NOMO-1 treated with dmso at 0.1 percent for 144 hours (cell line): ENCODE data around the gene PIGU.
"Not testable (repeated sequence)": the region's sequence is repeated elsewhere in the genome, so short reads cannot be mapped to it uniquely, and the experiment has no call there.

ENCODE experiments used
- DNase-seq: peaks from one replicate; lab custom pipeline; 2025; ENCODE audit not compliant: unreplicated experiment; lab: John Stamatoyannopoulos, UW

Gene PIGU

DNA sequence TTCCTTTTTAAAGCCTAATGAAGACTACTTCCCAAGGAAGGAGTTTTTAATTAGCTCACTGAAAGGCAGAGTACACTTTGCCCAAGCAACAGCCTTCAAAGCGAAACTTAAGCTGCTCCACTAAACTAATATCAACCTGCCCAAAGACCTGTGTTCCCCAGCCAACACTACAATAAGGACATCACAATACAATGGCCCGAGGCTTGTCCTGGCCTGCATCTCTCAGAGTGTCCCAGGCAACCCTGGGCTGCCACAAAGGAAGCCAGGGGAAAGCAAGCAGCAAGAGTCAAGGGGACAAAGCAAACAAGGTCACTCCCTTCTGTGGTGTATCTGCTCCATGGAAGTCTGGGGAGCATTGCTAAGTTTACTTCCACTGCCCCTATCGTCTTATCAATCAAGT lies 52.3 kb downstream of the PIGU start:
- no peak for DNase-seq

DNA sequence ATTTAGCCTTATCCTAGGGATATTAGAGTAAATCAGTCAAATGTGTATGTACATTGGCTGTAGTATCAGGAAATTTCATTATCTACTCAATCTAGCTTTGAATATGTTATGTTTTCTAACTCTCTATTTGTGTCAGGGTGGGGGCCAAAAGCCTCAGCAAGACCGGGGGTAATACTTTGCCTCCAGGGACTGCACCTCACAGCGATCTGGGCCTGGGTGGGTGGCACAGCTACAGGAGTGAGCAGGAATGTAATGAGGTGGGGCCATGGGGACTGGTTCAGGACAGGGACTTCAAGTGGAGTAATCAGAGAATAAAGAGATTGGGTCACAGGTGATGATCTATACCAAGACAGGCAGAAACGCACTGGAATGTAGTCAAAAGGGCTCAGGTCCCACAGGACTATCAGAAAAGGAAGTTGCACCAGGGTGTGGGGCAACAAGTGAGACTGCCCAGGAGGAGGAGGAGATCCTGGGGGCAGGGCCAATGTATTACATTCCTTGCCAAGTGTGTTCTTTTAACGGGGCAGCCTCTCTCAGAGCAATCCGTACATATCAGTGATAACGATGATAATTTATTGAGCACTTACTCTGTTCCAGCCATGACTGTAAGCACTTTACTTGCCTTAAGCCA lies 54.0 kb downstream of the PIGU start:
- peak; percentile 85 for DNase-seq

DNA sequence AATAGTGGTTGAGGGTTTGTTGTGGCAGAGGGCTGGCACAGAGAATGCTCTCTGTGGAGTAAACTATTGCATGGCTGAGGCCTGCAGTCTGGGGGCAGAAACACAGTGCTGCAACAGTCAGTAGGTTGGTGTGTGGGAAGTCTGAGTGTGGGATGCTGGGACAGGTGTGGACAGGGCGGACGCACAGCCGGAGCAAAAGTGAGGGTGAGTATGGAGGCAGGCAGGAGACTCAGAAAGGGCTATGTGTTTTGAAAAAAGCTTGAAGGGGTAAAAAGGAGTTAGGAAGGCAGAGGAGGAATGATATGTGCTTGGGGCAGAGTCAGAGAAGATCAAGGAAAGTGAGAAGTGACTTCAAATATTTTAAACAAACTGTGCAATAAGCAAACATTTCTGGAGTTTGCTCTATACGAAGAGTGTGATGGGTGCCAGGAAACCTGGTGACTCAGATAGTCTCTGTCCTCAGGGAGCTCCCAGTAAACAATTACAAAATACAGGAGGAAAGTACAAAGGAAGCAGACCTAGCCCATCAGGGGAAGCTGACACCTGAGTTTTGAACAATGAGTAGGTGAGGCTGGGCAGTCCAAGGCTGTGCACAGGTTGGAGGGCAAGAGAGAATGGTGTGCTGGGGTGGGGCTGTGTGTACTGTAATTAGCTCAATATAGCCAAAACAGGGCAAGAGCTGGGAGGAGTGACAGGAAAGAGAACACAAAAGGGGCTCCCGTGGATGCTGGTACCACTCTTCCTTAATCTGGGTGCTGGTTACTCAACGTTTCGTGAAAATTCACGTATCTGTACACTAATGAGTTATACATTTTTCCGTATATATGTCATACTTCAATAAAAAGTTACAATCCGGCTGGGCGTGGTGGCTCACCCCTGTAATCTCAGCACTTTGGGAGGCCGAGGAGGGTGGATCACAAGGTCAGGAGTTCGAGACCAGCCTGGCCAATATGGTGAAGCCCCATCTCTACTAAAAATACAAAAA lies 55.2 kb downstream of the PIGU start:
- no peak for DNase-seq

DNA sequence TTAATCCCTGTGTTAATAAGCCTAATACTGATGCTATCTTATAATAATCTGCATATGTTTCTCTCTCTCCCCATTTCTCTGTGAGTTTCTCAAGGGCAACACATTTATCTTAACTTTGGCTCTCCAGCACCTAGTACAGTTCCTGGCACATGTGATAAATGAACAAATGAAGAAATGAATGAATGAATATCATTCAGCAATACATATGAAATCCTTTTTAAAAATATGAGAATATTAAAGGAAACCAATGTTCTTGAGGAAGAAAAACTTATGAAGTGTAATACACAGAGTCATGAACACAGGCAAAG lies 55.9 kb downstream of the PIGU start:
- no peak for DNase-seq

DNA sequence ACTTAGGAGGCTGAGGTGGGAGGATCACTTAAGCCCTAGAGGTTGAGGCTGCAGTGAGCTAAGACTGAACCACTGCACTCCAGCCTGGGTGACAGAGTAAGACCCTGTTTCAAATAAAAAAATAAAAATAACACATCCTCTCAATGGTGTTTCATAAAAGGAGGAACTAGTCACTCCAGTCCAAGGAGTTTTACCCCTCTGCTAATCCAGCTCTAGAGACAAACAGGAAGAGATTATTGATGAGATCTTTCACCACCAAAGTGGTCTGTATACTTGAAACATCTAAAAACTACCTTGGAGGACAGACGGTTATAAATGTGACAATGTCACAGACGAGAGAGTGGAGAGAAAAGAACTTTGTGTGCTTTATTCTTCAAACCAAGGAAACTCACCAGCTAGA lies 58.2 kb downstream of the PIGU start:
- DNase-seq, result peak; percentile 48

DNA sequence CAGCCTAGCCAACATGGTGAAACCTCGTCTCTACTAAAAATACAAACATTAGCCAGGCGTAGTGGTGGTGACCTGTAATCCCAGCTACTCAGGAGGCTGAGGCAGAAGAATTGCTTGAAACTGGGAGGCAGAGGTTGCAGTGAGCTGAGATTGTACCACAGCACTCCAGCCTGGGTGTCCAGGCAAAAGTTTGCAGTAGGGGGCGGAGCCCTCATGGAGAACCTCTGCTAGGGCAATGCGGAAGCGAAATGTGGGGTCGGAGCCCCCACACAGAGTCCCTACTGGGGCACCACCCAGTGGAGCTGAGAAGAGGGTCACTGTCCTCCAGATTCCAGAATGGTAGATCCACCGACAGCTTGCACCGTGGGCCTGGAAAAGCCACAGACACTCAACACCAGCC lies 60.0 kb downstream of the PIGU start:
- DNase-seq, result not testable (repeated sequence)

DNA sequence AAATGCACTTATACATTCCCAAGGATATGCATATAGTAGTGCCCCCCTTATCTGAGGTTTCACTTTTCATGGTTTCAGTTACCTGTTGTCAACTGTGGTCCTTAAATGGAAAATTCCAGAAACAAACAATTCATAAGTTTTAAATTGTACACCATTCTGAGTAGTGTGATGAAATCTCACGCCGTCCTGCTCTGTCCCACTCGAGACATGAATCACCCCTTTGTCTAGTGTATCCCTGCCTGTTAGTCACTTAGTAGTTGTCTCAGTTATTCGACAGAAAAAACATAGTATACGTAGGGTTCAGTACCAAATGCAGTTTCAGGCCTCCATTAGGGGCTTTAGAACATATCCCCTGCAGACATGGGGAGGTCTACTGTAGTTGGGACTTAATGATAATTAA lies 61.4 kb downstream of the PIGU start:
- no peak for DNase-seq

DNA sequence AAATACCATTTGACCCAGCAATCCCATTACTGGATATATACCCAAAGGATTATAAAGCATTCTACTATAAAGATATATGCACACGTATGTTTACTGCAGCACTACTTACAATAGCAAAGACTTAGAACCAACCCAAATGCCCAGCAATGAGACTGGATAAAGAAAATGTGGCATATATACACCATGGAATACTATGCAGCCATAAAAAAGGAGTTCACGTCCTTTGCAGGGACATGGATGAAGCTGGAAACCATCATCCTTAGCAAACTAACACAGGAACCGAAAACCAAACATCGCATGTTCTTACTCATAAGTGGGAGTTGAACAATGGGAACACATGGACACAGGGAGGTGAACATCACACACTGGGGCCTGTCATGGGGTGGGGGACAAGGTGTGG lies 64.9 kb downstream of the PIGU start:
- not testable (repeated sequence) for DNase-seq

DNA sequence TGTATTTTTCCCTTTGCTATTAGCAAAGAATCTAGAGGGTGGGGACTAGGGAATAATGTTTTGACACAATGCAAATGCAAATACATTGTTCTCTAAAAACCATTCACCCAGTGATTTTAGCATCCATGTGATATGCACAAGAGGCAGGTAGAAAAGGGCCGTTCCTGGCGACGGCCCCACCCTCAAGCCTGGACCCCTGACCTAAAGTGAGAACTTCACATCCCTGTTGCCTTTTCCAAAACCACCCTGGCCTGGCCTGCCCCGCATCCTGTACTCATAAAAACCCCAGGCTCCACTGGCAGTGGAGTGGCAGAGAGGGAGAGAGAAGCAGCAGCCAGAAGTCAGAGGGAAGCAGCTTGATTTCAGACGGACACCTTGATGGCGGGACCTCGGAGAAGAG lies 69.8 kb downstream of the PIGU start:
- no peak for DNase-seq

DNA sequence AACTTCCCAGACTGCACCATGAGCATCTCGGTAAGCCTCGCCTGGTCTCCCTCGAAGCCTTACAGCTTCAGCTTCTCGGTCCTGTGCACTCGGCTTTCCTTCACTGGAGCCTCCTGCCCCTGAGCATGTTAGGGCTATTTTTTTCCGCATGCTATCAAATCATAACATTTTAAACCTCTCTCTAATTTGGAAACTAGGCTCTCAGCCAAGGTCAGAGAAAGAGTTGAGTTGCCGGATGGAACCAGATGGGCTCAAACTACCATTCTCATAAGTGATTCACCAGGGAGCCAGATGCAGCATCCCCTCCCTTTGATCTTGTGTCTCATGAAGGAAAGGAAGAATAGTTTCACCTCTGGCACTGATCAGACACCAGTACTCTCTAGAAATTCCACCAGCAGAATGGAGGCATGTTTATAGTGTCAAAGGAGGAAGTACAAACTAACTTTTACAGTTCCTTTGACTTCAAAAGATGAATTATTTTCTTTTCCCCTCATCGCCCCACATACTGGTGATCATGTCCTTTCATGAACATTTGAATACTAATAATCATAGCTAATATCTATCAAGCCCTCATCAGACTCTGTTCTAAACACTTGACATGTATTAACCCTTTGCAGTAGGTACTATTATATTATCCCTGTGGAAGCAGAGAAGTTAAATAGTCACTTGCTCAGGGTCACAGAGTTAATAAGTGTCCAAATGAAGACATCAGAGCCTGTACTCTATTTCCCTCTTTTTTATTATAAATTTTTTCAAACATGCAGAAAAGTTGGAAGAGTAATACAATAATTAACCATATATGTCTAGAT lies 71.7 kb downstream of the PIGU start:
- no peak for DNase-seq

DNA sequence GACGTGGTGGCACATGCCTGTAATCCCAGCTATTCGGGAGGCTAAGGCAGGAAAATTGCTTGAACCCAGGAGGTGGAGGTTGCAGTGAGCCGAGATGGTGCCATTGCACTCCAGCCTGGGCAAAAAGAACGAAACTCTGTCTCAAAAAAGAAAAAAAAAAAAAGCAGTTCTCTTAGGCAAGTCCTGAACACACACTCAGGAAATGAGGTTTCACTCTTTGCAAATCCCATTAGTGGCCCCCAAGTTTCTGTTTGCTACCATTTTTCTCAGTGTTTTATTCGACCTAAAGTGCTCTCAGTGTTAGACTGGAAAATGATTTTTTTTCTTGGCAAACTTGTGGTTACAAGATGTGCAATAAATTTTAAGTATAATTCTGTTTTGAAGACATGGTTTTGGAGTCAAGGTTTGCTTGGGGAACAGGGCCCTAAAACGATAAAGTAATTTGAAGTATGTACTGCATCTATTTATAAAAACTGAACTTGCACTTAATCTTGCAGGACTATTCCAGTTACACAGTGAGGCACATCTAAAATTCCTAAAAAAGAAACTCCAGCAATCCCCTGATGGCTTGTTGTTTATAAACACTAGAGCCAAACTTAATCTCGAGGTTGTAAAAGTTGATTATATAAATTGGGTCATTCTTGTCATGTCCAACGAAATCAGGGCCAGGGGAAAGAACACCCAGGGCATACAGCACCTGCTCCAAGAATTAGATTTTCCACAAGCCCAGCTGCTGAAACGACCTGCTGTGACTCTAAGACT lies 75.8 kb downstream of the PIGU start:
- peak; percentile 15 for DNase-seq

DNA sequence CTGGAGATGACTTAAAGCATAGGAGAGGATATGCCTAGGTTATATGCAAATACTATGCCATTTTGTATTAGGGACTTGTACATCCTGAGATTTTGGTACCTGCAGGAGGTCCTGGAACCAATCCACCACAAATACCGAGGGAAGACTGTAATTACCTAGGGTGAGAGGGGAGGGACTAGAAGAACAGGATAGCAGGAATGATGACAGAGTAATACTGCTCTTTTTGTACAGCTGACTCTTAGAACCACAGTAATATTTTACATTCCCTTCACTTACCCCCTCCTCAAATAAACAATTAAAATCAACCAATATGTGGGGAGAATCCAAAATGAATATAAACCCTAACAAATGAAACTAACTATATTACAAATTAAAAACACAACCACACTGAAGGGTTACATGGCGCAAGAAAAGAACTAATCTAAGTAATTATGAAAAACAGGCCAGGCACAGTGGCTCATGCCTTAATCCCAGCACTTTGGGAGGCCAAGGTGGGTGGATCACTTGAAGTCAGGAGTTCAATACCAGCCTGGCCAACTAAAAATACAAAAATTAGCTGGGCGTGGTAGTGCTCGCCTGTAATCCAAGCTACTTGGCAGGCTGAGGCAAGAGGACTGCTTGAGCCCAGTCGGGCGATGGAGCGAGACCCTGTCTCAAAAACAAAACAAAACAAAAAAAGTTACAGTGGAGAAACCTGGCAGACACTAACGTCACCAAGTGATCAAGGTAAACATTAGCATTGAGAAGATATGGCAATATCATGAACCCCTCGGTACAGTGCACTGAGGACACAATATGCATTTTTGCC lies 81.3 kb downstream of the PIGU start:
- DNase-seq, result no peak

DNA sequence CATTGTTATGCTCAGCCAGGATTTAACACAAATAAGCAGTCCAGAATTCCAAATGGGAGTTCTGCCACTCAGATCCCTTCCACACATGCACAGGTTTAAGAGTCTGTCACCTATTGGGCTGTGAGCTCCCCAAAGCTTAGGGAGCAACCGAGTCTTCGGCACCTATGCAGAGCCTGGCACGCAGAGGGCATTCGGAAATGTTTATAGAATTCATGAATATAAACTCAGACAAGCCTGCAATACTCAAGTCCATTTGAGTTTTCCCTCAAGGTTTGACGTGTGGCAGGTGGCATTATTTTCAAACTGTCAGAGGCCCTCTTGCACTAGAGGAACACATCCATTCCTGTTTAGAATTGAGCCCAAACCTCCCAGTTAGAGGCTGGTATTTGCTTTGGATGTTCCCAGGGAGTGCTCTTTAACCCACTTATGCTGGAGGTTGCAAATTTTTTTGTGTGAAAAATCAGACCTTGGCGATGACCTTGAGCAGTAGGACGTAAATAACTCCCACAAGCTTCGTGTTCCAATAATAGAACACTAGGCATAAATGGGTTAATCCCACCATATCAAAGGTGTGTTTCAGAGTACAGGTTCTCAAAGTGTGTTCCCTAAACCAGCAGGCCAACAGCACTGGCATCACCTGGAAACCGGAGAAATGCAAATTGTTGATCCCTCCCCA lies 90.3 kb downstream of the PIGU start:
- no peak for DNase-seq

DNA sequence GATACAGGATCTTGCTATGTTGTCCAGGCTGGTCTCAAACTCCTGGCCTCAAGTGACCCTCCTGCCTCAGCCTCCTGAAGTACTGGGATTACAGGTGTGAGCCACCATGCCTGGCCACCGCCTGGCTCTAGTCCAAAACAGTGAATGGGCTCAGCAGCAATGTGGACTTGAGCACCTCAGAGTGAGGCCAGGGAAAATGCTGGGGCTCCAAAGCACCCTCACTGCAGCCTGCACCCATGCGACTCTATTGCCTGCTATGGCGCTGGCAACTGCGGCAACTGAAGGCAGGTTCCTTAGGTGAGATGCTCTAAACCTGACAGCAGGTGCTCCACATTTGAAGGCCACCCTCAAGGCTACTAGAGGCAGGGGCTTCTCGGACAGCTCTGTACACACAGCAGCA lies 91.9 kb downstream of the PIGU start:
- no peak for DNase-seq

DNA sequence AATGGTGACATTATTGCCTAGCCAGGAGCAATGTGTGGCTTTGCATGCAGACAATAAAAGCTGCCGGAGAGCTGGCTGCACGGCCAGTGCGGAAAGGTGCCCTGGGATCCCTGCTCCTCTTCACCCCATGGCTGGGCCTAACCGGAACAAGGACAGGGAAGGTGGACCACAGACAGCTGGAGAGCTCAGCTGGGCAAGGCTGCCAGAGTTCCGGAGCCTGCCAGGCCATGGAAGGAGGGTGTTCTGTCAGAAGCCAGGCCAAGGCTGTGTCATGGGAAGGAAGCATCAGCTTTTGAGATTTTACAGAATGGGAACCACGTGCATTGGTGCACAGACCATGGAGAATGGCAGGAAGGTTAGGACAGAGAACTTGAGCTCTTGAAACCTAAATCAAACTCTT lies 93.3 kb downstream of the PIGU start:
- no peak for DNase-seq

DNA sequence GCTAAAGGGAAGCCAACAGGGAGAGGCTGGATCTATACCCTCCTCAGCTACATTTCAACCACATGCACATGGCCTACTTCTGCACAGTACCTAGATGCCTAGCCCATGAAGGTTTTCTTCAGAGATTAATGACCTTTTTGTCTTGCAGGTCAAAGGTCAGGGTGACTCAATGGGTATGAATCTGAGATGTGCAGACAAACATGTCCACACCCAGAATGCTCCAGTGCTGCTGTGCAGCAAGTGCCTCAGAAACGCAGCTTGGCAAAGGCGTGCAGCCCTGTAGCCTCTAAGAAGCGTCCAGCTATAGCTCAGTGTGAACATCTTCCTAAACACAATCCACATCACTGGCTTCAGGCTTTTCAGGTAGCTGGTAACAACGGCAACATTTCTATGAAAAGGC lies 94.0 kb downstream of the PIGU start:
- DNase-seq, result no peak

DNA sequence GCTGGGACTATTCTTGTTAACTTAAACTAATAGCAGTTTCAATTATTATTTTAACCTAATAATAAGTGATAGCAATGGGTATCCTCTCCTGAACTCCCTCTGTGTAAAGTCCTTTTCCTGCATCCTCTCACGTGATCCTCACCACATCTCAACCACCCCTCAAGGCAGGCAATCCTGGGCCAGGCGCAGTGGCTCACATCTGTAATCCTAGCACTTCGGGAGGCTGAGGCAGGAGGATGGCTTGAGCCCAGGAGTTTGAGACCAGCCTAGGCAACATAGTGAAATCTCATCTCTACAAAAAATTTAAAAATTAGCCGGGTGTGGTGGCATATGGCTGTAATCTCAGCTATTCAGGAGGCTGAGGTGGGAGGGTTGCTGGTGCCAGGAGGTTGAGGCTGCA lies 94.7 kb downstream of the PIGU start:
- DNase-seq, result no peak

DNA sequence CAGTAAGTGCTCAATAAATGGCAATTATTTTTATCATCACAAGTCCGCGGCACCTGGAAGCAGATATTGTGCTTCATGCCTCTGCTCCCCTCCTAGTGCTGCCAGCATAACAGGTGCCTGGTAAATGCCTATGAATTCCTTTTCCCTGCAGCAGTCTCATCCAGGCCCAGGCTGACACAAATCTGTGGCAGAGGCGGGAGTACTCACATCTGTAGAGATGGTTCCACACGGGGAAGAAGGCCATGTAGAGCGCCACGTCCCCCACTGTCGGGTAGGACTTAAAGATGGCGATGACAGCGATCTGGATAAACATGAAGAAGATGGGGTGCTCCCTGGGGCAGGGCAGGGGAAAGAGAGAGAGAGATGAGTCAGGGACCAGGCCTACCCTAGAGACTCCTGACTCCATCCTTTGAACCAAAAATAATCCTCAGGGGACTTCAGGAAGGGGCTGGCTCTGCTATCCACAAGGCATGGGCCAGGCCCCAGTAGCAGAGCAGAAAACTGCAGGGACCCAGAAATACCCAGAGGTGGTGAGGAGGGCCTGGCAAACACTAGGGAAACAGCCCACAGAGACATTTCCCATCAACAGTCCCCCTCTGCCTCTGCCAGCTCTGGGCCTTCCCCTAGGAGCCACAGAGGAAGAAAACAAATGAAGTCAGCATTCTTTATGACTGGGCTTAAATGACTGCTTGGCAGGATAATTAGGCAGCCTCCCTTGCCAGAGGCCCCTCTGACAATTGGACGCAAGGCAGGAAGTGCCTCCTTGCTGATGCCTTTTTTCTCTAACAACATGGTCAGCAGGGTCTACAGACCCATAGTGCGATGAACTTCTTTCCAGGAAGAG lies 95.3 kb downstream of the PIGU start:
- DNase-seq, result no peak
